Lower leg skin (tissue), 3 donors: ENCODE data around the gene EEF2K.

Experiments
- CTCF ChIP-seq, 3 donors: fragments of 450-650 bp; IDR thresholded peaks; one replicate each; pipeline ENCODE4 v1.5.1; 2016; ENCODE audit warnings: antibody characterized with exemption in 3 of 3, mild to moderate bottlenecking in 3 of 3, moderate library complexity in 2 of 3
- POLR2A ChIP-seq, 2 donors: fragments of 450-650 bp; IDR thresholded peaks; one replicate each; pipeline ENCODE4 v1.6.1; 2016 to 2017; ENCODE audit warnings: antibody characterized with exemption in 2 of 2, mild to moderate bottlenecking in 1 of 2, moderate library complexity in 1 of 2

- TF ChIP-seq CTCF (IDR thresholded peaks at IDR 0.05) = no peak
- TF ChIP-seq POLR2A (IDR thresholded peaks at IDR 0.05) = no peak
Measured at GRCh38 chr16:22181843-22182242, 24.2 kb upstream of the EEF2K start.
